Left hindlimb (tissue), 1 donor: ENCODE data around the gene ZCCHC8.

Experiments
- DNase-seq: peaks from one replicate; pipeline ENCODE4 v3.0.0-alpha.2; 2018

The ZCCHC8 gene

DNA sequence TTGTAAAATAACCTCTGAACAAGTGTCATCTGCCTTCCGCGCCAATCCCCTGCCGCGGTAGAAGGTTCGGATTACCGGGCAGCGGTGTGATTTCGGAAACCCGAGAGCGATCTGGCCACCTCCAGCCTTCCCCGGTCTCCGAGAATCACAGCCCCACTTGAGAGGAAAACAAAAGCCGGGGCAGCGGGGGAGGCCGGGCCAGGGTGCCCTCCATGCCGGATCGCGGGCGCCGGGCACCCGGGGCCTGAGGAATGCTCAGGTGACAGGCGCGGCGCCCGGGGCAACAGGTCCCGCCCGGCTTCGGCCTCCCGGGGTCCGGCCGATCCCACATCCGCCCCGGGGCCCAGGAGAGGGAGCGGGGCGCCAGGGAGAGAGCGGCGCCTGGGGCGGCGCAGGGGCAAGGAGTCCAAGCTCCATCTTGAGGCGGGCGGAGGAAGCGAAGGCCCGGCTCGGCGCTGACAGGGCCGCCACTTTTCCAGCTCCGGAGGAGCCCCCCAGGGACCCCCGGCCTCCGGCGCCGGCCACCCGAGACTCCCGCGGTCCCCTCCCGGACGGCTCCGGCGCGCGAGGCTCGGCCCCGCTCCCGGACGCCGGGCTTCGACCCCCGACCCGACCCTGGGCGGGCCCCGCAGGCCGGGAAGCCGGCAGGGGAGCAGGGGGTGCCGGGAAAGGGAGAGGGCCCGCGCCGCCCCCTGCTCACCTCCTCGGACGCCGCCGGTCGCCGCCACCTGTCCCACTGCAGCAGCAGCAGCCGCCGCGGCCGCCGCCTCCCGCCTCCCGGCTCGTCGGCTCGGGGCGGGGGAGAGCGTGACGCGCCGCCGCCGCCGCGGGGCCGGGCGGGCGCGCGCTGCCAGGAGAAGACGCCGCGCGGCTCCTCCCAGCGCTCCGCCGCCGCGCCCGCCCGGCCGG, 78.7 kb downstream of the ZCCHC8 start, which contains the start of gene CLIP1:
Gene CLIP1, minus strand, starts transcription at position 849 of the 909 bp plus-strand sequence. CDS start 42,217 bp downstream, outside the sequence.
- DNase-seq, result peak; percentile 77
